Brain microvascular endothelial cell (primary cell): Measurements from ENCODE around the gene FAIM2.

ENCODE experiments used
- DNase-seq: peaks from one replicate; pipeline ENCODE4 v3.0.0-alpha.2; 2020
- H3K27ac ChIP-seq: fragments of 250-450 bp; sonication (Bioruptor Pico); 2 replicates; pipeline ENCODE4 v1.5.1; 2020; ENCODE audit warnings: mild to moderate bottlenecking, moderate library complexity
- H3K27me3 ChIP-seq: fragments of 250-450 bp; sonication (Bioruptor Pico); replicated peaks from 2 replicates; pipeline ENCODE4 v1.5.1; 2020; ENCODE audit warnings: mild to moderate bottlenecking
- H3K36me3 ChIP-seq: fragments of 250-450 bp; sonication (Bioruptor Pico); replicated peaks from 2 replicates; pipeline ENCODE4 v1.5.1; 2020; ENCODE audit warnings: mild to moderate bottlenecking
- H3K4me3 ChIP-seq: 2 replicates; pipeline ENCODE4 v1.5.1; 2011; ENCODE audit warnings: low read depth, mild to moderate bottlenecking, control low read depth, low read length, moderate library complexity
- in situ Hi-C: cut with HindIII; loops from 2 replicates; pipeline ENCODE4 v1.10.0; 2017; ENCODE audit warnings: low sequenced_read_pairs, low pct_ligation_motif_present
- TF ChIP-seq, protein P1 (sequence below): IDR thresholded peaks from 2 replicates; pipeline ENCODE4 v1.5.1; 2011; ENCODE audit warnings: low read depth, mild to moderate bottlenecking, moderate library complexity, low read length, control low read depth, inconsistent platforms; ENCODE audit errors: missing control alignments

Gene FAIM2

DNA sequence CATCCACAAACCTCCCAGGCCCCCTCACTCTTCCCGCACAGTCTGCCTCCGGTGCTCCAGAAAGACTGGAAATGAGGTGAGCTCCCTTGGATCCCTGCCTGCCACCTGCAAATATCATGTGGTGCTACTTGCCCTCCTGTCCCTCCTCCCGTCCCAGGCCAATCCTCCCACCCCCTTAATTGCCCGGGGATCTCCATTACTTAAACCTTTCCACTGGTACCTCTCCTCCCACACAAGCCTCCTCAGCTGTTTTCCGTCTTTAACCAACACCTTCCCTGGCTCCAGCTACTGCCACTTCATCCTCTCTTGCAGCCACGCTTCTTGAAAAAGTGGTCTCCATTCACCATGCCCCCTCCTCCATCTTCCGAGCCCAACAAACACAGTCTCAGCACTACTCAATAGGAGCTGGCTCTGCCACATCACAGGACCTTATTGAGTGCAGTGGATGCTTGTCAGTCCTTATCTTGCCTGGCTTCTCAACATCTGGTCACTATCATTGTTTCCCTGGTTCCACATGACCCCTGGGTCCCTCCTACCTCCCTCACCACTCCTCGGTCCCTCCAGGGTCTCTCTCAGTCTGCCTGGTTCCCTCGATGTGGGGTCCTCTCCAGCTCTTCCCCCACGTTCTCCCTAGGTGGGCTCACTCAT is 11.5 kb downstream of the FAIM2 start:
- Histone ChIP-seq H3K4me3 (no peak overlapping the region), H3K27ac (no peak overlapping the region), H3K27me3 (peaks cover 21% of the 10 kb centered on the region), H3K36me3 (no peaks in the 10 kb centered on the region)
- TF ChIP-seq, protein P1, sequence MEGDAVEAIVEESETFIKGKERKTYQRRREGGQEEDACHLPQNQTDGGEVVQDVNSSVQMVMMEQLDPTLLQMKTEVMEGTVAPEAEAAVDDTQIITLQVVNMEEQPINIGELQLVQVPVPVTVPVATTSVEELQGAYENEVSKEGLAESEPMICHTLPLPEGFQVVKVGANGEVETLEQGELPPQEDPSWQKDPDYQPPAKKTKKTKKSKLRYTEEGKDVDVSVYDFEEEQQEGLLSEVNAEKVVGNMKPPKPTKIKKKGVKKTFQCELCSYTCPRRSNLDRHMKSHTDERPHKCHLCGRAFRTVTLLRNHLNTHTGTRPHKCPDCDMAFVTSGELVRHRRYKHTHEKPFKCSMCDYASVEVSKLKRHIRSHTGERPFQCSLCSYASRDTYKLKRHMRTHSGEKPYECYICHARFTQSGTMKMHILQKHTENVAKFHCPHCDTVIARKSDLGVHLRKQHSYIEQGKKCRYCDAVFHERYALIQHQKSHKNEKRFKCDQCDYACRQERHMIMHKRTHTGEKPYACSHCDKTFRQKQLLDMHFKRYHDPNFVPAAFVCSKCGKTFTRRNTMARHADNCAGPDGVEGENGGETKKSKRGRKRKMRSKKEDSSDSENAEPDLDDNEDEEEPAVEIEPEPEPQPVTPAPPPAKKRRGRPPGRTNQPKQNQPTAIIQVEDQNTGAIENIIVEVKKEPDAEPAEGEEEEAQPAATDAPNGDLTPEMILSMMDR: no peak
- no peak for DNase-seq
- in situ Hi-C loops: no loop called here

DNA sequence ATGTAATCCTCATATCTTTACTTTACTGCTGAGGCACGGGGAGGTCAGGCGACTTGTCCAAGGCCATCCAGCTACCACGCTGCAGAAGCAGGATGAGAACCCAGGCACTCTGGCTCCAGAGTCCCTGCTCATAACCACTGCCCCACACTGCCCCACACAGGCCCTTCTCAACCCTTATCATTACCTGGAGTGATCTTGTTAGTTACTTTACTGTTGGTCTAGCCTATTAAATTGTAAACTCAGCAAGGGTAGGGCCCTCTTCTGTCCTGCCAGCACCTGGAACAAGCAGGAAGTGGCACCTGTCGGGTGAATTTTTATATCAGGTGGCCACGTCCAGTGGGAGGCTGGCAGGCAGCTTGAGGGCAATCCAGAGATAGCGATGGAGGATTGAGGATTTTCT is 12.2 kb downstream of the FAIM2 start:
- H3K36me3 ChIP-seq: no peaks in the 10 kb centered on the region
- TF ChIP-seq, protein P1: no peak
- in situ Hi-C loops: no loop called here

DNA sequence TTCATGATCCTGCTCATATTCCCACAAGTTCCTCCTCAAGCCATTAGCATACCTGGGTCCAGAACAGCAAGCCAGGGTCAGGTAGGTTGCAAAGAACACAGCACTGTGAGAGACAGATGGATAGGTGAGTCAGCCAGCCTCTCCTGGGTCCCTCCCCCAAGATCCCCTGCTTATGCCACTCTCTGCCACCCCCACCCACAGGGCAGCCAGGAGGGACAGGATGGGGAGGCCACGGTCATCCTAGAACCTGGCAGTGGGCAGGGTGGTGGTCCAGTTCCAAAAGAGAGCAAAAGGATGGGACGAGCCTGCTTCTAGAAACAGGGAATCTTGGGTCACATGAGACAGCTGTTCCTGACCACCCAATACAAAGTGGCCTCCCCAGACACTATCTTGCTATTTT is 12.7 kb downstream of the FAIM2 start:
- TF ChIP-seq, protein P1: no peak
- no peak for DNase-seq
- no peak overlapping the region for H3K27ac ChIP-seq
- H3K36me3 ChIP-seq: no peaks in the 10 kb centered on the region
- no peak overlapping the region for H3K4me3 ChIP-seq
- H3K27me3 ChIP-seq: peaks cover 27% of the 10 kb centered on the region
- in situ Hi-C loops: no loop called here

More for the DNA sequence above, 12.2 kb downstream of the FAIM2 start:
- Histone ChIP-seq H3K27ac (no peak overlapping the region), H3K4me3 (no peak overlapping the region), H3K27me3 (peaks cover 25% of the 10 kb centered on the region)
- no peak for DNase-seq

DNA sequence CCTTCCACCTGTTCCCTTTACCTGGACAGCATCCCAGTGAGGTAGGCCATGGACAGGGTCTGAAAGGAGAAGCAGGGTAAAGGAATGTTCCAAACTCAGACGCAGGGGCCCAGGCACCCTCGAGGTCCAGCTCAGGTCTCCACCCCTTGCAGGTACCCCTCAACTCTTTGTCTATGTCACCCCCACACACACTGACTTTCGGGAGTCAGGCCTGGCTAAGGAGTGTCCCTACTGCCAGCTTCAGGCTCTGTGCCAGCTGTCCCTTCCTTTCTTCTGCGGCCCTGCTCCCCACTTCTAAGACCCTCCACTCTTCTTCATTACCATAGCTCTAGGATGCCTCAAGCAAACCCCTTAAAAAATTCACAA is 13.6 kb downstream of the FAIM2 start:
- TF ChIP-seq, protein P1: no peak
- H3K4me3 ChIP-seq: no peak overlapping the region
- no peak for DNase-seq
- H3K27me3 ChIP-seq: peaks cover 34% of the 10 kb centered on the region
- no peaks in the 10 kb centered on the region for H3K36me3 ChIP-seq
- in situ Hi-C loops: no loop called here
- no peak overlapping the region for H3K27ac ChIP-seq

DNA sequence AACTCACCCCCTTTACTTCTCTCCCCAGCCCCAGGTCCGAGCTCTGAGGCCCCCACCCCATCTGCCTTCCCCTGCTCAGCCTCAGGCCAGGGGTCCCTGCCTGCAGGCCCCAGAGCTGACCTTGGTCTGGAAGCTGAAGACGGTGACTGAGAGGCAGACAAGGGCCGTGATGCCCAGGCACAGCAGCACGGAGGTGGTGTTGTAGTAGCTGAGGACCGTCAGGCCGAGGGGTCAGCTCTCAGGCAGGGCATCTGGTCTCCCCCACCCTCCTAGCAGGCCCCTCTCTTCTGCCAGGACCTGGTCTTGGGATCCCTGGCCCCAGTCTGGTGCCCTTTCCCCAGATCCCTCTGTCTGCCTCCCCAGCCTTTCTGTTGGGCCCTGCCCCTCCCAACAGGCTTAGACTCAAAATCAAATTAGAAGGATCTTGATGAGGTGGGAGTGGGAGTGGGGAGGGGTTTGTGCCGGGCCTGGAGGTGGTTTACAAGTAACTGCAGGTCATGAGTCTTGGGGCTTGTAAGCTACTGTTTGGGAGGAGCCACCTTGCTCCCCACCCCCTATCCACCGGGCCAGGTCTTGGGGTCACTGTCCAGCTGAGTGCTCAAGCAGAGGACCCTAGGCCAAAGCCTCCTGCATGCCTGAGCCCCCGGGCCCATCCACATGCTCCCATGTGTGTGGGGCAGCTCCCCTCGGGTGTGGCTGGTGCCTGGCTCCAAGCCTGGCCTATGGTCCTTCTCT is 14.2 kb downstream of the FAIM2 start:
- H3K36me3 ChIP-seq: no peaks in the 10 kb centered on the region
- DNase-seq: no peak
- TF ChIP-seq, protein P1: no peak
- no peak overlapping the region for H3K4me3 ChIP-seq
- in situ Hi-C loops: no loop called here
- H3K27me3 ChIP-seq: peaks cover 38% of the 10 kb centered on the region
- H3K27ac ChIP-seq: no peak overlapping the region
